OCI-LY3 (cell line): ENCODE data around the gene SEPHS1.

ENCODE experiments used
- EZH2phosphoT487 ChIP-seq: fragments of 200-600 bp; shearing (Covaris generic); IDR thresholded peaks from 2 replicates; pipeline ENCODE4 v1.6.1; 2018; ENCODE audit warnings: antibody characterized with exemption, mixed run types, low read depth
- TF ChIP-seq, protein P1 (sequence below): fragments of 200-600, 300-600 bp; sonication (generic); IDR thresholded peaks from 2 replicates; pipeline ENCODE4 v1.5.1; 2014; ENCODE audit warnings: antibody characterized with exemption, low read length, low read depth

DNA sequence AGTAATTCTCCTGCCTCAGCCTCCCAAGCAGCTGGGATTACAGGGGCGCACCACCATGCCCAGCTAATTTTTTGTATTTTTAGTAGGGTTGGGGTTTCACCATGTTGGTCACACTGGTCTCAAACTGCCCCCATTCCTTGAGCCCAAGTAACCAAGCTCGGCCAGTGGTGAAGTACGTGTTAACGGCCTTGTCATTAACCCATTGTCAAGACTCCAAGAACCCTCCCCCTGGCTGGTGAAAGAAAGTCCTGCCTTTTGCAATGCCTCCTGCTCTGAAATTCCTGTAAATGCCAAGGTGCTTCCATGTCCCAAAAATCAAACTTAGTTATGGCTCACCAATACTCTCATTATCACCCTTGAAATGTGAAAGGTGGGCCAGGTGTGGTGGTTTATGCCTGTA lies 18.8 kb upstream of the SEPHS1 start:
- TF ChIP-seq, protein P1, sequence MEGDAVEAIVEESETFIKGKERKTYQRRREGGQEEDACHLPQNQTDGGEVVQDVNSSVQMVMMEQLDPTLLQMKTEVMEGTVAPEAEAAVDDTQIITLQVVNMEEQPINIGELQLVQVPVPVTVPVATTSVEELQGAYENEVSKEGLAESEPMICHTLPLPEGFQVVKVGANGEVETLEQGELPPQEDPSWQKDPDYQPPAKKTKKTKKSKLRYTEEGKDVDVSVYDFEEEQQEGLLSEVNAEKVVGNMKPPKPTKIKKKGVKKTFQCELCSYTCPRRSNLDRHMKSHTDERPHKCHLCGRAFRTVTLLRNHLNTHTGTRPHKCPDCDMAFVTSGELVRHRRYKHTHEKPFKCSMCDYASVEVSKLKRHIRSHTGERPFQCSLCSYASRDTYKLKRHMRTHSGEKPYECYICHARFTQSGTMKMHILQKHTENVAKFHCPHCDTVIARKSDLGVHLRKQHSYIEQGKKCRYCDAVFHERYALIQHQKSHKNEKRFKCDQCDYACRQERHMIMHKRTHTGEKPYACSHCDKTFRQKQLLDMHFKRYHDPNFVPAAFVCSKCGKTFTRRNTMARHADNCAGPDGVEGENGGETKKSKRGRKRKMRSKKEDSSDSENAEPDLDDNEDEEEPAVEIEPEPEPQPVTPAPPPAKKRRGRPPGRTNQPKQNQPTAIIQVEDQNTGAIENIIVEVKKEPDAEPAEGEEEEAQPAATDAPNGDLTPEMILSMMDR = no peak
- TF ChIP-seq EZH2phosphoT487 = no peak
